ENCODE results near the gene LRRFIP1. TPM values are rescaled to one million over a fixed set of nuclear protein-coding genes. Genes with fewer than 3 reads are reported as not detected.

The LRRFIP1 gene
- total RNA-seq, 4 donors from 2014 or later, result 84.9 to 152 (median 120) TPM

DNA sequence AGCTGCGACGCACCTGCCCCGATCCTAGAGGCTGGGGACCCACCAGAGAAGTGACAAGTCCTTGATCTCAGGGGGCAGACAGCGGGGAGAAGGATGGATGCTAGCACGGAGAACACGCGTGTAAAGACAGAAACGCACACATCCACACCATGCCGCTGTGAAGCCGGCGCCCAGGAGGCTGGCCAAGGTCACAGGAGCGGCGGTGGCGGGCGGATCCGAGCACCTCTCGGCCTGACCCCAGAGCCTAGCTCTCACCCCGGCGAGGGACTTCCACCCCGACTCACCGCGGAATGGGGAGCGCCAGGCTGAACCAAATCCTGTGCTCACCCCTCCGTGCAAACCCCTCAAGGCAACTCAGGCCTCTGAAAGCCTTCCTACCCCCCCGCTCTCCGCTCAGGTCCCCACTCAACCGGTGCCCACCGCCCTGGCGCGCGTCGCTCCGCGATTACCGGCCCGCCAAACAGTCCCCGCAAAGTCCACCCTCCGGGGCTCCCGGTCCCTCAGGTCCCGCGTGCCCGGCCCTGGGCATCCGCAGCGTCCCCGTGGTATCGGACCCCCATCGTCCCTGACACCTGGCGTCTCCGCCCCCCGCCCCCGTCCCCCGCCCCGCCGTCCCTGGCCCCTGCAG is 460 bp upstream of the LRRFIP1 start:
- Histone ChIP-seq H3K9me3 (no peaks in the 10 kb centered on the region), H3K27me3 (peaks cover 0 to 40% (median 0%) of the 10 kb centered on the region in 4 donors), H3K27ac (peak overlapping the region; percentile 62 to 87 (median 76)), H3K4me3 (peak overlapping the region; percentile 45 to 88 (median 64)), H3K4me1 (peaks cover 0 to 44% (median 5%) of the 10 kb centered on the region in 3 donors), H3K36me3 (no peaks in the 10 kb centered on the region)
- DNase-seq, result no peak
- TF ChIP-seq POLR2A (IDR thresholded peaks at IDR 0.05) (no peak), CTCF (IDR thresholded peaks at IDR 0.05) (no peak)
- WGBS, 2 donors, result 22 to 65% methylated on average over 9 to 36 of the region's 54 CpGs
- intact Hi-C loops (cut with DNase I), result no loop called here

DNA sequence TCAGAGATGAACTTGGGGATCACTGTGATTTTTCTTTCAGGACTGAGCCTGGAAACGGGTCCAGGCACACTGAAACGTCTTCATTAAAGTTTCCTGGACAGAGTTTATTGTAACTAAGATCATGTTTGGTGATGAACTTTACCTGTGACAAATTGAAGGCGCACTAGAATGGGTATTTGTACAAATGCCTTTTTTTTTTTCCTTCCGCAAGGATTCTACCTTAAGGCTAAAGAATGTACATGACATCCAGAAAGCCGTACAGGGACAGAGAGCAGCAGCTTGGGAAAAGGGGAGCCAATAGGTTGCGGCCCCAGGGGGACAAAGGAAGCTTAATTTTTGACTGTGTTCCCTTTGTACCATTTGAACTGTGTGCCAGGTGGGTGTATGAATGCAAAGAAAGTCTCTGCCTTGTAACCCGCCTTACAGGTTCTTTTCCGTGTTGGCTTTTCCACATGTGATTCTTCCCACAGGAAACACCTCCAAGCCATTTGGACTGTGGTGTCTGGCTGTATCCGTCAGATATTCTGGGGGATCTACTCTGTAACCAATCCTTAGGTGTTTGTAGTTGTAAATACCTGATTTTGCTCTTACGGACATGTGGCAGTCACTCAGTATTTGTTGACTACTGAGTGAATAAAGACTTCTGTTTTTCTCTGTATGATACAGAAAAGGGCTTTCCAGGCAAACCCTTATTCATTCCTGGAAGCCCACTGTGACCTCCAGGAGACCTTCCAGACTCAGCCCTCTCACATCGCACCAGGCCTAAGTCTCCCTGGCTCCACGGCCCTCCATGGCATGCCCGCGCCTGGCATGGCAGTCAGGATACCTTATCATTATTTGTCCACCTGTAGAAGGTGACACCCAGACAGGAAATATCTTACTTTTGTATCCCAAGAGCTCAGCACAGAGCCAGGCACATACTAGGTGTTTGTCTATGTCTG is 1.1 kb downstream of the LRRFIP1 start:
- no peaks in the 10 kb centered on the region for H3K9me3 ChIP-seq
- peaks cover 0 to 40% (median 0%) of the 10 kb centered on the region in 4 donors for H3K27me3 ChIP-seq
- no peaks in the 10 kb centered on the region for H3K36me3 ChIP-seq
- 45 to 47% methylated on average over 13 to 14 of the region's 14 CpGs for WGBS, 2 donors
- peak overlapping the region; percentile 45 to 88 (median 64) for H3K4me3 ChIP-seq
- DNase-seq, result no peak
- peaks cover 0 to 57% (median 5%) of the 10 kb centered on the region in 3 donors for H3K4me1 ChIP-seq
- intact Hi-C loops (cut with DNase I), result no loop called here
- peak overlapping the region in 2 of 4 donors; percentile 79 to 87 for H3K27ac ChIP-seq
- TF ChIP-seq POLR2A (IDR thresholded peaks at IDR 0.05), result no peak
- no peak for TF ChIP-seq CTCF (IDR thresholded peaks at IDR 0.05)

DNA sequence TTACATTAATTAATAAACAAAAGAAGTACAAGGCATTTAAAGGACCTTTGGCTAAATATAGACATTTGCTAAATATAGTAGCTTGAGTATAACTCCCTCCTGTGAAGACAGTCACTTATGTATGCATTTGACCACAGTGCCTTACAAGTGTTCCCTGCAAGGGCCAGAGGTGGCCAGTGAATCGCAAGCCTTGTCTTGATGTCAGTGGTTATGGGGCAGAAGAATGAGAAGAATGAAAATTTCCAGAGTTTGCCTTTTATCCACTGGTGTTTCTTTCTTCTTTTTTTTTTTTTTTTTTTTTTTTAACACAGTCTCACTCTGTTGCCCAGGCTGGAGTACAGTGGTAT is 1.8 kb downstream of the LRRFIP1 start:
- Histone ChIP-seq H3K36me3 (no peaks in the 10 kb centered on the region), H3K9me3 (peaks cover 0 to under 1% (median under 1%) of the 10 kb centered on the region in 3 donors), H3K27ac (no peak overlapping the region), H3K27me3 (peaks cover 0 to 40% (median 0%) of the 10 kb centered on the region in 4 donors), H3K4me3 (no peak overlapping the region), H3K4me1 (peaks cover 0 to 59% (median 5%) of the 10 kb centered on the region in 3 donors)
- 88 to 100% methylated on average over 1 of the region's 1 CpG for WGBS, 2 donors
- no peak for TF ChIP-seq CTCF (IDR thresholded peaks at IDR 0.05)
- no peak for TF ChIP-seq POLR2A (IDR thresholded peaks at IDR 0.05)
- DNase-seq, result no peak
- intact Hi-C loops (cut with DNase I), result no loop called here

- Histone ChIP-seq H3K9me3 (peaks cover 0 to 6% (median 6%) of the 10 kb centered on the region in 3 donors), H3K4me1 (peaks cover 0 to 59% (median 5%) of the 10 kb centered on the region in 3 donors), H3K4me3 (no peak overlapping the region), H3K36me3 (no peaks in the 10 kb centered on the region), H3K27me3 (peaks cover 0 to 40% (median 0%) of the 10 kb centered on the region in 4 donors), H3K27ac (no peak overlapping the region)
- no peak for TF ChIP-seq POLR2A (IDR thresholded peaks at IDR 0.05)
- no peak for TF ChIP-seq CTCF (IDR thresholded peaks at IDR 0.05)
- no peak for DNase-seq
- intact Hi-C loops (cut with DNase I), result no loop called here
- 87 to 93% methylated on average over 8 of the region's 8 CpGs for WGBS, 2 donors
Observed at GRCh38 chr2:237629739-237630138, 2.4 kb downstream of the LRRFIP1 start.

Measured in esophagus squamous epithelium (tissue), 5 donors.